DND-41 (cell line): ENCODE results near the gene BRCA1.

Experiments used
- ATAC-seq: fragments of 200-7000 bp; cut with Tn5 transposase; 3 replicates; pipeline ENCODE4 v1.9.1; 2021; ENCODE audit warnings: low read depth; ENCODE audit not compliant: insufficient read depth
- DNase-seq: peaks from one replicate; pipeline ENCODE4 v3.0.0-alpha.2; 2020
- H2AFZ ChIP-seq: 2 replicates; pipeline ENCODE4 v1.6.0; 2012; ENCODE audit warnings: low read depth, low read length
- H3K27ac ChIP-seq: 2 replicates; pipeline ENCODE4 v1.5.1; 2012; ENCODE audit warnings: low read length, inconsistent platforms
- H3K27me3 ChIP-seq: fragments of 200-600 bp; sonication (generic); 2 replicates; pipeline ENCODE4 v1.6.0; 2012; ENCODE audit warnings: low read length, mild to moderate bottlenecking, inconsistent platforms; ENCODE audit not compliant: insufficient read depth, poor library complexity
- H3K36me3 ChIP-seq: 2 replicates; pipeline ENCODE4 v1.5.1; 2012; ENCODE audit warnings: low read length, inconsistent platforms; ENCODE audit not compliant: insufficient read depth
- H3K4me1 ChIP-seq: 2 replicates; pipeline ENCODE4 v1.5.1; 2012; ENCODE audit warnings: mild to moderate bottlenecking, low read length; ENCODE audit not compliant: insufficient read depth
- H3K4me2 ChIP-seq: 2 replicates; pipeline ENCODE4 v1.6.0; 2012; ENCODE audit warnings: mild to moderate bottlenecking, moderate library complexity, low read length, inconsistent platforms; ENCODE audit not compliant: insufficient read depth
- H3K4me3 ChIP-seq, 2 experiments: fragments of 200-600 bp in 1 of 2; shearing (Covaris generic) in 1 of 2; 2 replicates each; pipeline ENCODE4 v1.5.1; 2012 to 2016; ENCODE audit warnings: inconsistent platforms in 2 of 2, low read length in 2 of 2, mild to moderate bottlenecking in 2 of 2, low read depth in 1 of 2, moderate library complexity in 1 of 2
- H3K79me2 ChIP-seq: 2 replicates; pipeline ENCODE4 v1.6.0; 2012; ENCODE audit warnings: low read length, inconsistent platforms; ENCODE audit not compliant: insufficient read depth
- H3K9ac ChIP-seq: 2 replicates; pipeline ENCODE4 v1.6.0; 2012; ENCODE audit warnings: low read depth, mild to moderate bottlenecking, inconsistent platforms, low read length, moderate library complexity
- H3K9me3 ChIP-seq: 2 replicates; pipeline ENCODE4 v1.5.1; 2012; ENCODE audit warnings: low read length, moderate library complexity, mild to moderate bottlenecking, inconsistent platforms; ENCODE audit not compliant: insufficient read depth, severe bottlenecking
- H4K20me1 ChIP-seq: 2 replicates; pipeline ENCODE4 v1.6.0; 2012; ENCODE audit warnings: low read length; ENCODE audit not compliant: insufficient read depth
- EZH2 ChIP-seq: IDR thresholded peaks from 3 replicates; pipeline ENCODE4 v1.6.1; 2012; ENCODE audit warnings: borderline replicate concordance, low read depth, mild to moderate bottlenecking, moderate library complexity, low read length, inconsistent platforms; ENCODE audit not compliant: severe bottlenecking
- TF ChIP-seq, protein P1 (sequence below): IDR thresholded peaks from 2 replicates; pipeline ENCODE4 v1.5.1; 2012; ENCODE audit warnings: borderline replicate concordance, low read length, moderate library complexity, mild to moderate bottlenecking; ENCODE audit not compliant: poor library complexity, severe bottlenecking; ENCODE audit errors: extremely low read depth

BRCA1 gene

DNA sequence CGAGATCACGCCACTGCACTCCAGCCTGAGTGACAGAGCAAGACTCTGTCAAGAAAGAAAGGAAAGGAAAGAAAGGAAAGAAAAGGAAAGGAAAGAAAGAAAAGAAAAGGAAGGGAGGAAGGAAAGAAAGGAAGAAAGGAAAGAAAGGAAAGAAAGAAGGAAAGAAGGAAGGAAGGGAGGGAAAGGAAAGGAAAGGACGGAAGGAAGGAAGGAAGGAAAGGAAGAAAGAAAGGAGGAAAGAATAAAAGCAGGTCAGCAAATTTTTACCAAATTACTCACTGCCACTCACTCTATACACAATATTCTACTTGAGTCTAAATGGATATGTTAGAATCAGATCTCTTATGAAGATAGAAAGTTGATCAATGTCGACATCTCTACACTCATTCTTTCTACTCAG lies 50.3 kb downstream of the BRCA1 start:
- Histone ChIP-seq H3K4me1 (no peaks in the 10 kb centered on the region), H2AFZ (no peak overlapping the region), H3K36me3 (peaks cover 78% of the 10 kb centered on the region), H3K9ac (no peak overlapping the region), H4K20me1 (no peaks in the 10 kb centered on the region), H3K9me3 (no peaks in the 10 kb centered on the region), H3K79me2 (no peaks in the 10 kb centered on the region), H3K27ac (no peak overlapping the region), H3K4me3 (no peak overlapping the region), H3K4me2 (no peak overlapping the region), H3K27me3 (no peaks in the 10 kb centered on the region)
- TF ChIP-seq EZH2, result no peak
- TF ChIP-seq, protein P1, sequence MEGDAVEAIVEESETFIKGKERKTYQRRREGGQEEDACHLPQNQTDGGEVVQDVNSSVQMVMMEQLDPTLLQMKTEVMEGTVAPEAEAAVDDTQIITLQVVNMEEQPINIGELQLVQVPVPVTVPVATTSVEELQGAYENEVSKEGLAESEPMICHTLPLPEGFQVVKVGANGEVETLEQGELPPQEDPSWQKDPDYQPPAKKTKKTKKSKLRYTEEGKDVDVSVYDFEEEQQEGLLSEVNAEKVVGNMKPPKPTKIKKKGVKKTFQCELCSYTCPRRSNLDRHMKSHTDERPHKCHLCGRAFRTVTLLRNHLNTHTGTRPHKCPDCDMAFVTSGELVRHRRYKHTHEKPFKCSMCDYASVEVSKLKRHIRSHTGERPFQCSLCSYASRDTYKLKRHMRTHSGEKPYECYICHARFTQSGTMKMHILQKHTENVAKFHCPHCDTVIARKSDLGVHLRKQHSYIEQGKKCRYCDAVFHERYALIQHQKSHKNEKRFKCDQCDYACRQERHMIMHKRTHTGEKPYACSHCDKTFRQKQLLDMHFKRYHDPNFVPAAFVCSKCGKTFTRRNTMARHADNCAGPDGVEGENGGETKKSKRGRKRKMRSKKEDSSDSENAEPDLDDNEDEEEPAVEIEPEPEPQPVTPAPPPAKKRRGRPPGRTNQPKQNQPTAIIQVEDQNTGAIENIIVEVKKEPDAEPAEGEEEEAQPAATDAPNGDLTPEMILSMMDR, result no peak
- DNase-seq (no peak), ATAC-seq (no peak)

DNA sequence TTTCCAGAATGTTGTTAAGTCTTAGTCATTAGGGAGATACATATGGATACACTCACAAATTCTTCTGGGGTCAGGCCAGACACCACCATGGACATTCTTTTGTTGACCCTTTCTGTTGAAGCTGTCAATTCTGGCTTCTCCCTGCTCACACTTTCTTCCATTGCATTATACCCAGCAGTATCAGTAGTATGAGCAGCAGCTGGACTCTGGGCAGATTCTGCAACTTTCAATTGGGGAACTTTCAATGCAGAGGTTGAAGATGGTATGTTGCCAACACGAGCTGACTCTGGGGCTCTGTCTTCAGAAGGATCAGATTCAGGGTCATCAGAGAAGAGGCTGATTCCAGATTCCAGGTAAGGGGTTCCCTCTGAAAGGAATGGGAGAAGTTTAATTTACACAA lies 54.3 kb downstream of the BRCA1 start:
- H2AFZ ChIP-seq, result no peak overlapping the region
- H3K9me3 ChIP-seq, result no peaks in the 10 kb centered on the region
- no peak overlapping the region for H3K4me3 ChIP-seq
- DNase-seq (no peak), ATAC-seq (no peak)
- no peak overlapping the region for H3K9ac ChIP-seq
- H3K27me3 ChIP-seq, result no peaks in the 10 kb centered on the region
- no peaks in the 10 kb centered on the region for H3K79me2 ChIP-seq
- H3K4me1 ChIP-seq, result no peaks in the 10 kb centered on the region
- H4K20me1 ChIP-seq, result no peaks in the 10 kb centered on the region
- TF ChIP-seq, protein P1, result no peak
- H3K27ac ChIP-seq, result no peak overlapping the region
- H3K36me3 ChIP-seq, result peaks cover 74% of the 10 kb centered on the region
- no peak overlapping the region for H3K4me2 ChIP-seq

DNA sequence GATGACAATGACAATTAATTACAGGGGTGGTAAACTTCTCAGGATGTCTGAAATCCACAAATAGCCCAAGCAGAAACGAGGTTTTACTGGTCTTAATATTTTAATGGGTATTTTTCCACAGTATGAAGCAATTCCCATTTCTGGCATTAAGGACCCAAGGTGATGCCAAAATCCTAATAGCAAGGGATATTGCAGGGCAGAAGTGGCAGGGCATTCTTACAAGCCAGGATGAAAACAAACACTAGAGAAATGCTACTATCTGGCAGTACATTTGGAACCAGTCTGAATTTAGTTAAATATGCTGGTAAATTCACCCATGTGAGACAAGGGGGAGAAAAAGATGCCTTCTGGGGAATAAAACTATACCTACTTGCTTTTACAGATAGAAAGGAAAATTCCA lies 54.9 kb downstream of the BRCA1 start:
- no peak overlapping the region for H3K9ac ChIP-seq
- TF ChIP-seq EZH2, result no peak
- TF ChIP-seq, protein P1, result no peak
- no peaks in the 10 kb centered on the region for H3K79me2 ChIP-seq
- H3K4me1 ChIP-seq, result no peaks in the 10 kb centered on the region
- H3K4me3 ChIP-seq, result no peak overlapping the region
- no peaks in the 10 kb centered on the region for H3K9me3 ChIP-seq
- H3K27ac ChIP-seq, result no peak overlapping the region
- no peaks in the 10 kb centered on the region for H3K27me3 ChIP-seq
- peaks cover 74% of the 10 kb centered on the region for H3K36me3 ChIP-seq
- no peak overlapping the region for H2AFZ ChIP-seq
- no peak for DNase-seq
- no peak overlapping the region for H3K4me2 ChIP-seq
- no peak for ATAC-seq
- no peaks in the 10 kb centered on the region for H4K20me1 ChIP-seq

DNA sequence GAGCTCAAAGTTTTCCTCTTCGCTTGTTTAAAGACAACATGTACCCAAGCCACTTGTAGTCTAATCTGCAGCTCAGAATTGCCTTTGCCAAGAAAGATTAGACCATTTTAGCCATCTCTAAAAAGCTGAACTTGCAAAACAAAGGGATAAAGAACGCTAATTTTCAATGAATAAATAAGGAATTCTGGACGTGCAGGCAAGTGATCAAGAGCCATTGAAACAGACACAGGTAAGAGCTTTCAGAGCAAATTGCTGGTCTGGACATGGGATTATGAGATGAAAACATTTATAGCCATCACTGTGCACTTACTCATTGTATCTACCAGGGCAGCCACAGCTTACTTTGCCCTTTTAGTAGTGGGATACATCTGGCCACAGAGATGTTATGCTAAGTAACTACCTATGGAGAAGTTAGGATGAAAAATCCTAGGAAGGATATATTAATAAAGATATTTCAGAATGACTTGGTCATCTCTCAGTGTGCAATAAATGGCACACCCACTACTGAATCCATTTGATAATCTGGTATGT lies 55.7 kb downstream of the BRCA1 start:
- Histone ChIP-seq H3K4me3 (no peak overlapping the region), H3K36me3 (peaks cover 72% of the 10 kb centered on the region), H3K27ac (no peak overlapping the region), H3K4me1 (no peaks in the 10 kb centered on the region), H3K9ac (no peak overlapping the region), H2AFZ (no peak overlapping the region), H3K4me2 (no peak overlapping the region), H3K79me2 (no peaks in the 10 kb centered on the region), H3K27me3 (no peaks in the 10 kb centered on the region), H3K9me3 (no peaks in the 10 kb centered on the region), H4K20me1 (no peaks in the 10 kb centered on the region)
- TF ChIP-seq, protein P1, result no peak
- no peak for TF ChIP-seq EZH2
- no peak for ATAC-seq
- no peak for DNase-seq
